GM18861 (cell line): ENCODE measurements around the gene ANKRD62.

ENCODE experiments used
- ATAC-seq: cut with Tn5 transposase; IDR thresholded peaks from one replicate; pipeline ENCODE4 v1.9.1; 2021; ENCODE audit not compliant: unreplicated experiment

ANKRD62 gene

DNA sequence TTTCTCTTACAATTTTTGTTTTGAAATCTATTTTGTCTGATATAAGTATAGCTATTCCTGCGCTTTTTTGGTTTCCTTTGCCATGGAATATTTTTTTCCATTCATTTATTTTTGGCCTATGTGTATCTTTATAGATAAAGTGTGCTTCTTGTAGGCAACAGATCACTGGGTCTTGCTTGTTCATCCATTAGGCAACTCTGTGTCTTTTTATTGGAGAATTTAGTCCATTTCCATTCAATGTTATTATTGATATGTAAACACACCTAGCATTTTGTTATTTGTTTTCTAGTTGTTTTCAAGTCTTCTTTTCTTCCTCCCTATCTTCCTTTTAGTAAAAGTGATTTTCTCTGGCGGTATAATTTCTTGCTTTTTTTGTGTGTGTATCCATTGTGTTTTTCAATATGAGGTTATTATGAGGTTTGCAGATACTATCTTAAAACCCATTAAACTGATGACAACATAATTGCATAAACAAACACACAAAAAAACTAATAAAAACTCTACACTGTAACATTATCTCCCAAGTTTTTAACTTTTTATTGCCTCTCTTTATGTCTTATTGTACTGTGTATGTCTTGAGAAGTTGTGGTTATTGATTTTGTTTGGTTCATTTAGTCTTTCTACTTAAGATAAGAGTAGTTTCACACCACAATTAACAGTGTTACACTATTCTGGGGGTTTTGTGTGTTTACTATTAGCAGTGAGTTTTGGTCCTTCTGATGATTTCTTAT, 71.6 kb downstream of the ANKRD62 start:
- ATAC-seq: no peak
